Measurements from ENCODE around the gene PHLDB3. TPM values are rescaled to one million over a fixed set of nuclear protein-coding genes. Genes with fewer than 3 reads are reported as not detected.

The PHLDB3 gene
- total RNA-seq, 4 donors from 2014 or later: 1.5 to 9.6 (median 6.7) TPM

DNA sequence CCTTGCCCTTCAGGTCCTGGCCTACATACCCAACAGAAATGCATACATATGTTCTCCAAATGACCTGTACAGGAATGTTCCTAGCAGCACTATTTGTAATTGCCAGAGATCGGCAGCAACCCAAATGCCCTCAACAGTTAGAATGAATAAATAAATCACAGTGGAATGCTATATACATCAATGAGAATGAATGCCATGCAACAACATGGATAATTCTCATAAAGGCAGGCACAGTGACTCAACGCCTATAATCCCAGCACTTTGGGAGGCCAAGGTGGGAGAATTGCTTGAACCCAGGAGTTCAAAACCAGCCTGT is 71.2 kb downstream of the PHLDB3 start:
- ATAC-seq (no peak), DNase-seq (no peak)
- Histone ChIP-seq H3K27me3 (peaks cover 0 to 5% (median 0%) of the 10 kb centered on the region in 3 donors), H3K36me3 (no peaks in the 10 kb centered on the region), H3K27ac (no peak overlapping the region), H3K4me1 (no peaks in the 10 kb centered on the region), H3K4me3 (no peak overlapping the region), H3K9me3 (no peaks in the 10 kb centered on the region)
- in situ Hi-C loops (cut with MboI; ENCODE audit: low sequenced_read_pairs in 4 of 4): loop anchor here in 1 of 4 donors (25.0 kb wide), 1 partner anchor 229 kb away; the partner anchor contains the start of gene PLAUR
- no peak for TF ChIP-seq CTCF (IDR thresholded peaks at IDR 0.05 in 4 of 5, conservative IDR thresholded peaks at IDR 0.05 in 1 of 5)
- TF ChIP-seq POLR2A (IDR thresholded peaks at IDR 0.05): no peak
- intact Hi-C loops (cut with DNase I; ENCODE audit: low total_unique reads): no loop called here

GRCh38 chr19:43430976-43431375 is 73.6 kb downstream of the PHLDB3 start:
- Histone ChIP-seq H3K4me1 (no peaks in the 10 kb centered on the region), H3K27ac (no peak overlapping the region), H3K27me3 (no peaks in the 10 kb centered on the region), H3K4me3 (no peak overlapping the region), H3K9me3 (no peaks in the 10 kb centered on the region), H3K36me3 (no peaks in the 10 kb centered on the region)
- intact Hi-C loops (cut with DNase I; ENCODE audit: low total_unique reads): no loop called here
- no peak for ATAC-seq
- TF ChIP-seq CTCF (IDR thresholded peaks at IDR 0.05 in 4 of 5, conservative IDR thresholded peaks at IDR 0.05 in 1 of 5) (no peak), POLR2A (IDR thresholded peaks at IDR 0.05) (no peak)
- in situ Hi-C loops (cut with MboI; ENCODE audit: low sequenced_read_pairs in 4 of 4): loop anchor here in 1 of 4 donors (25.0 kb wide), 1 partner anchor 231 kb away; the partner anchor contains the start of gene PLAUR
- no peak for DNase-seq

- ATAC-seq (no peak), DNase-seq (no peak)
- Histone ChIP-seq H3K4me3 (no peak overlapping the region), H3K27me3 (no peaks in the 10 kb centered on the region), H3K27ac (no peak overlapping the region), H3K9me3 (no peaks in the 10 kb centered on the region), H3K36me3 (no peaks in the 10 kb centered on the region), H3K4me1 (no peaks in the 10 kb centered on the region)
- TF ChIP-seq POLR2A (IDR thresholded peaks at IDR 0.05) (no peak), CTCF (IDR thresholded peaks at IDR 0.05 in 4 of 5, conservative IDR thresholded peaks at IDR 0.05 in 1 of 5) (no peak)
- in situ Hi-C loops (cut with MboI; ENCODE audit: low sequenced_read_pairs in 4 of 4): loop anchor here in 1 of 4 donors (25.0 kb wide), 1 partner anchor 232 kb away; the partner anchor contains the start of gene PLAUR
- intact Hi-C loops (cut with DNase I; ENCODE audit: low total_unique reads): no loop called here
These were observed 74.3 kb downstream of the PHLDB3 start for GRCh38 chr19:43430142-43430710.

DNA sequence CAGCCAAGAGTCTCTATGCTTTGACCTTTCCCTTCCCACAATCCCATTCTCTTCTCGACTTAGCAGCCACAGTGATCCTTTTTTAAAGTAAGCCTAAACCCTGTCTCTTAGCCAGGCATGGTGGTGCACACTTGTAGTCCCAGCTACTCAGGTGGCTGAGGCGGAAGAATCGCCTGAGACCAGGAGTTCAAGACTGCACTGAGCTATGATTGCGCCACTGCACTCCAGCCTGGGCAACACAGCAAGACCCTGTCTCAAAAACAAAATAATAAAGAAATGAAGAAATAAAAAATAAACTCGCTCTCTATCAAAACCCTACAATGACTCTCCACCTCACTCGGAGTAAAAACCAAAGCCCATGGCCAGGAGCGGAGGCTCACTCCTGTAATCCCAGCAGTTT is 75.2 kb downstream of the PHLDB3 start:
- Histone ChIP-seq H3K4me1 (no peaks in the 10 kb centered on the region), H3K27me3 (no peaks in the 10 kb centered on the region), H3K36me3 (no peaks in the 10 kb centered on the region), H3K9me3 (no peaks in the 10 kb centered on the region), H3K27ac (no peak overlapping the region), H3K4me3 (no peak overlapping the region)
- intact Hi-C loops (cut with DNase I; ENCODE audit: low total_unique reads) (no loop called here), in situ Hi-C loops (cut with MboI; ENCODE audit: low sequenced_read_pairs in 4 of 4) (loop anchor here in 1 of 4 donors (25.0 kb wide), 1 partner anchor 233 kb away; the partner anchor contains the start of gene PLAUR)
- ATAC-seq: no peak
- DNase-seq: no peak
- TF ChIP-seq CTCF (IDR thresholded peaks at IDR 0.05 in 4 of 5, conservative IDR thresholded peaks at IDR 0.05 in 1 of 5) (no peak), POLR2A (IDR thresholded peaks at IDR 0.05) (no peak)

Measured in gastrocnemius medialis (tissue), 4 donors.